ENCODE measurements around the gene MAP3K6.

DNA sequence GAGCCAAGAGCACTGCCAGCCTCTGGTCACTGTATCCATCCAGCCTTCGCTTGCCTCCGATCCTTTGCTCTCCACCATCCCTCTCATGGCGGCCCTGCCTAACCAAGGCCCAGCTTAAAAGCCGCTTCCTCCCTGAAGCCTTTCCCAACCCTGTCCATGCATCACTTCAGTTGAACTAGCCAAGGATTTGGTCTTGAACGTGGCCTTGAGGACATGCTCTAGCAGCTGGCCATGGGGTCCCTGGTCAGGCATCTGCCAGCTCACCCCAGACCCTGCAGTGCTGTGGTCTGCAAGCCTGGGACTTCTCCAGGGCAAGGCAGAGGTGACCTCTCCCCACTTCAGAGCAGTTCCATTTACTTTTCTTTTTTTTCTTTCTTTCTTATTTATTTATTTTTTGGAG, 30.0 kb downstream of the MAP3K6 start:
- TF ChIP-seq, protein P1, sequence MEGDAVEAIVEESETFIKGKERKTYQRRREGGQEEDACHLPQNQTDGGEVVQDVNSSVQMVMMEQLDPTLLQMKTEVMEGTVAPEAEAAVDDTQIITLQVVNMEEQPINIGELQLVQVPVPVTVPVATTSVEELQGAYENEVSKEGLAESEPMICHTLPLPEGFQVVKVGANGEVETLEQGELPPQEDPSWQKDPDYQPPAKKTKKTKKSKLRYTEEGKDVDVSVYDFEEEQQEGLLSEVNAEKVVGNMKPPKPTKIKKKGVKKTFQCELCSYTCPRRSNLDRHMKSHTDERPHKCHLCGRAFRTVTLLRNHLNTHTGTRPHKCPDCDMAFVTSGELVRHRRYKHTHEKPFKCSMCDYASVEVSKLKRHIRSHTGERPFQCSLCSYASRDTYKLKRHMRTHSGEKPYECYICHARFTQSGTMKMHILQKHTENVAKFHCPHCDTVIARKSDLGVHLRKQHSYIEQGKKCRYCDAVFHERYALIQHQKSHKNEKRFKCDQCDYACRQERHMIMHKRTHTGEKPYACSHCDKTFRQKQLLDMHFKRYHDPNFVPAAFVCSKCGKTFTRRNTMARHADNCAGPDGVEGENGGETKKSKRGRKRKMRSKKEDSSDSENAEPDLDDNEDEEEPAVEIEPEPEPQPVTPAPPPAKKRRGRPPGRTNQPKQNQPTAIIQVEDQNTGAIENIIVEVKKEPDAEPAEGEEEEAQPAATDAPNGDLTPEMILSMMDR (IDR thresholded peaks at IDR 0.05): no peak
- TF ChIP-seq POLR2A (IDR thresholded peaks at IDR 0.05): no peak

Measured in testis (tissue), 2 donors.